HepG2 (cell line): ENCODE measurements around the gene CES2. TPM values are rescaled to one million over a fixed set of nuclear protein-coding genes. Genes with fewer than 3 reads are reported as not detected.

Source experiments
- AGO1 ChIP-seq: fragments of 200-400 bp; formaldehyde crosslinking; IDR thresholded peaks from 2 replicates; pipeline ENCODE4 v1.6.1; 2017; ENCODE audit warnings: mild to moderate bottlenecking, low read depth, low read length, moderate library complexity; ENCODE audit not compliant: poor library complexity, severe bottlenecking
- FIP1L1 ChIP-seq: fragments of 200-400 bp; formaldehyde crosslinking; IDR thresholded peaks from 2 replicates; pipeline ENCODE4 v1.6.1; 2018; ENCODE audit warnings: low read depth, mild to moderate bottlenecking, low read length, moderate library complexity, borderline replicate concordance; ENCODE audit not compliant: insufficient read depth
- SIN3A ChIP-seq: IDR thresholded peaks from 2 replicates; pipeline ENCODE4 v1.6.1; 2011; ENCODE audit warnings: low read depth, mild to moderate bottlenecking, control low read depth, low read length, borderline replicate concordance
- ZFP37 ChIP-seq: sonication (generic); formaldehyde crosslinking; IDR thresholded peaks from 2 replicates; pipeline ENCODE4 v1.4.0; 2020; ENCODE audit warnings: missing genetic modification reagents, borderline replicate concordance
- polyA plus RNA-seq, 8 experiments: library from polyadenylated mRNA; depleted of rRNA in 3 of 8; stranded (reverse) in 7 of 8; unstranded in 1 of 8; fragments of >200 nt; fragmentation: Illumina TruSeq in 4 of 8; extraction: Trizol in 4 of 8; gene quantifications; 2 replicates each; pipeline versions ENCODE4 v1.2.1 to v1.2.3, GENCODE V29; 2011 to 2016; ENCODE audit warnings: low read depth in 4 of 8, missing spikeins in 1 of 8, mixed read lengths in 1 of 8; ENCODE audit not compliant: insufficient read depth in 1 of 8
- total RNA-seq, 5 experiments: library from RNA; depleted of rRNA; stranded (reverse); fragments of >200 nt; fragmentation: Illumina TruSeq; extraction: Trizol; gene quantifications; 2 replicates each; pipeline ENCODE4 v1.2.3, GENCODE V29; 2016; ENCODE audit warnings: low read depth in 1 of 5
- TF ChIP-seq, protein P1 (sequence below): sonication (generic); formaldehyde crosslinking; IDR thresholded peaks from 2 replicates; pipeline ENCODE4 v1.9.0; 2022; ENCODE audit warnings: missing genetic modification reagents, mild to moderate bottlenecking, borderline replicate concordance
- TF ChIP-seq, protein P2 (sequence below): sonication (generic); formaldehyde crosslinking; IDR thresholded peaks from 2 replicates; pipeline ENCODE4 v1.9.0; 2021; ENCODE audit warnings: mild to moderate bottlenecking, missing genetic modification reagents
- TF ChIP-seq, protein P3 (sequence below): sonication (generic); formaldehyde crosslinking; IDR thresholded peaks from 2 replicates; pipeline ENCODE4 v1.4.0; 2020; ENCODE audit warnings: missing genetic modification reagents

The CES2 gene
- total and polyA plus RNA-seq, 2 of the 13 experiments (the other 11 are each of a cell fraction or from before 2014, with no cell fraction given): 50.6 to 63.8 TPM

DNA sequence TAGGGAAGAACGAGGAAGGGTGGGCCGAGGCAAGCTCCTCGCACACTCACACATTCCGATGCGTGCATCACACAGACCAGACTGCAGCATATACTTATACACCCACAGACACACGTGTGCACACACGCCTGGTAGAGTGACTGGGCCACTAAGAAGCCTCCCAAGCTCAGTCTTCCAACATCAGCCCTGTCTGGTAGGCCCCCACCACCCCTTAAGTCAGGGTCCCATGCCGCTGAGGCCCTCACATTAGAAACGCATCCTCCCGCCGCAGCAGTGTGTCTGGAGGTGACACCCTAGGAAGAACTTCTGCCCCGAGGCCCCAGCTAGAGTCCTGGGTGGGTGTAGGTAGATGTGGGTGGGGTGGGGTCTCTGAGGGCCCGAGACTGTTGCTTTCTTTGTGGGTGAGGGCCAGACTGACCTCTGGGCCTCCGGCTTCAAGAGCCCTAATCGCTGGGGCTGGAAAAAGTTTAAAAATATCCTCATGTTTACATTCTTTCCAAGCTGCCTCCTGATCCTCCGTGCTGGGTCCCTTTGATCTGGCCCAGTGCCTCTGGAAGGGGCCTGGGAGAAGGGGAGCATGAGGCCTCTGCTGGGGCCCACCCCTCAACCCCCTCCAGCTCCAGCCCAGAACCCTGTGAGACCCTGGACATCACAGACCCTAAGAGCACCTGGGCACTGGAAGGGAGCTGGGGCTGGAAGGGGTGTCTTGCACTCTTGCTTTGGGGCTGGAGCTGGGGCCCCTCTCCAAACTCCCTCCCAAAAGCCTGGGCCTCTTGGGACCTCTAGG is 30.3 kb upstream of the CES2 start (continued):
- TF ChIP-seq SIN3A: no peak
- TF ChIP-seq AGO1: no peak
- TF ChIP-seq ZFP37 (CRISPR knock-in tag): no peak
- TF ChIP-seq, protein P1, sequence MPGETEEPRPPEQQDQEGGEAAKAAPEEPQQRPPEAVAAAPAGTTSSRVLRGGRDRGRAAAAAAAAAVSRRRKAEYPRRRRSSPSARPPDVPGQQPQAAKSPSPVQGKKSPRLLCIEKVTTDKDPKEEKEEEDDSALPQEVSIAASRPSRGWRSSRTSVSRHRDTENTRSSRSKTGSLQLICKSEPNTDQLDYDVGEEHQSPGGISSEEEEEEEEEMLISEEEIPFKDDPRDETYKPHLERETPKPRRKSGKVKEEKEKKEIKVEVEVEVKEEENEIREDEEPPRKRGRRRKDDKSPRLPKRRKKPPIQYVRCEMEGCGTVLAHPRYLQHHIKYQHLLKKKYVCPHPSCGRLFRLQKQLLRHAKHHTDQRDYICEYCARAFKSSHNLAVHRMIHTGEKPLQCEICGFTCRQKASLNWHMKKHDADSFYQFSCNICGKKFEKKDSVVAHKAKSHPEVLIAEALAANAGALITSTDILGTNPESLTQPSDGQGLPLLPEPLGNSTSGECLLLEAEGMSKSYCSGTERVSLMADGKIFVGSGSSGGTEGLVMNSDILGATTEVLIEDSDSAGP (CRISPR knock-in tag): peak; percentile 43
- no peak for TF ChIP-seq FIP1L1
- TF ChIP-seq, protein P2, sequence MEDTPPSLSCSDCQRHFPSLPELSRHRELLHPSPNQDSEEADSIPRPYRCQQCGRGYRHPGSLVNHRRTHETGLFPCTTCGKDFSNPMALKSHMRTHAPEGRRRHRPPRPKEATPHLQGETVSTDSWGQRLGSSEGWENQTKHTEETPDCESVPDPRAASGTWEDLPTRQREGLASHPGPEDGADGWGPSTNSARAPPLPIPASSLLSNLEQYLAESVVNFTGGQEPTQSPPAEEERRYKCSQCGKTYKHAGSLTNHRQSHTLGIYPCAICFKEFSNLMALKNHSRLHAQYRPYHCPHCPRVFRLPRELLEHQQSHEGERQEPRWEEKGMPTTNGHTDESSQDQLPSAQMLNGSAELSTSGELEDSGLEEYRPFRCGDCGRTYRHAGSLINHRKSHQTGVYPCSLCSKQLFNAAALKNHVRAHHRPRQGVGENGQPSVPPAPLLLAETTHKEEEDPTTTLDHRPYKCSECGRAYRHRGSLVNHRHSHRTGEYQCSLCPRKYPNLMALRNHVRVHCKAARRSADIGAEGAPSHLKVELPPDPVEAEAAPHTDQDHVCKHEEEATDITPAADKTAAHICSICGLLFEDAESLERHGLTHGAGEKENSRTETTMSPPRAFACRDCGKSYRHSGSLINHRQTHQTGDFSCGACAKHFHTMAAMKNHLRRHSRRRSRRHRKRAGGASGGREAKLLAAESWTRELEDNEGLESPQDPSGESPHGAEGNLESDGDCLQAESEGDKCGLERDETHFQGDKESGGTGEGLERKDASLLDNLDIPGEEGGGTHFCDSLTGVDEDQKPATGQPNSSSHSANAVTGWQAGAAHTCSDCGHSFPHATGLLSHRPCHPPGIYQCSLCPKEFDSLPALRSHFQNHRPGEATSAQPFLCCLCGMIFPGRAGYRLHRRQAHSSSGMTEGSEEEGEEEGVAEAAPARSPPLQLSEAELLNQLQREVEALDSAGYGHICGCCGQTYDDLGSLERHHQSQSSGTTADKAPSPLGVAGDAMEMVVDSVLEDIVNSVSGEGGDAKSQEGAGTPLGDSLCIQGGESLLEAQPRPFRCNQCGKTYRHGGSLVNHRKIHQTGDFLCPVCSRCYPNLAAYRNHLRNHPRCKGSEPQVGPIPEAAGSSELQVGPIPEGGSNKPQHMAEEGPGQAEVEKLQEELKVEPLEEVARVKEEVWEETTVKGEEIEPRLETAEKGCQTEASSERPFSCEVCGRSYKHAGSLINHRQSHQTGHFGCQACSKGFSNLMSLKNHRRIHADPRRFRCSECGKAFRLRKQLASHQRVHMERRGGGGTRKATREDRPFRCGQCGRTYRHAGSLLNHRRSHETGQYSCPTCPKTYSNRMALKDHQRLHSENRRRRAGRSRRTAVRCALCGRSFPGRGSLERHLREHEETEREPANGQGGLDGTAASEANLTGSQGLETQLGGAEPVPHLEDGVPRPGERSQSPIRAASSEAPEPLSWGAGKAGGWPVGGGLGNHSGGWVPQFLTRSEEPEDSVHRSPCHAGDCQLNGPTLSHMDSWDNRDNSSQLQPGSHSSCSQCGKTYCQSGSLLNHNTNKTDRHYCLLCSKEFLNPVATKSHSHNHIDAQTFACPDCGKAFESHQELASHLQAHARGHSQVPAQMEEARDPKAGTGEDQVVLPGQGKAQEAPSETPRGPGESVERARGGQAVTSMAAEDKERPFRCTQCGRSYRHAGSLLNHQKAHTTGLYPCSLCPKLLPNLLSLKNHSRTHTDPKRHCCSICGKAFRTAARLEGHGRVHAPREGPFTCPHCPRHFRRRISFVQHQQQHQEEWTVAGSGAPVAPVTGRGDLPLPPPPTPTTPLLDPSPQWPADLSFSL: 0 out of 2 replicates have a peak, but pooled peaks have one; percentile 17
- TF ChIP-seq, protein P3, sequence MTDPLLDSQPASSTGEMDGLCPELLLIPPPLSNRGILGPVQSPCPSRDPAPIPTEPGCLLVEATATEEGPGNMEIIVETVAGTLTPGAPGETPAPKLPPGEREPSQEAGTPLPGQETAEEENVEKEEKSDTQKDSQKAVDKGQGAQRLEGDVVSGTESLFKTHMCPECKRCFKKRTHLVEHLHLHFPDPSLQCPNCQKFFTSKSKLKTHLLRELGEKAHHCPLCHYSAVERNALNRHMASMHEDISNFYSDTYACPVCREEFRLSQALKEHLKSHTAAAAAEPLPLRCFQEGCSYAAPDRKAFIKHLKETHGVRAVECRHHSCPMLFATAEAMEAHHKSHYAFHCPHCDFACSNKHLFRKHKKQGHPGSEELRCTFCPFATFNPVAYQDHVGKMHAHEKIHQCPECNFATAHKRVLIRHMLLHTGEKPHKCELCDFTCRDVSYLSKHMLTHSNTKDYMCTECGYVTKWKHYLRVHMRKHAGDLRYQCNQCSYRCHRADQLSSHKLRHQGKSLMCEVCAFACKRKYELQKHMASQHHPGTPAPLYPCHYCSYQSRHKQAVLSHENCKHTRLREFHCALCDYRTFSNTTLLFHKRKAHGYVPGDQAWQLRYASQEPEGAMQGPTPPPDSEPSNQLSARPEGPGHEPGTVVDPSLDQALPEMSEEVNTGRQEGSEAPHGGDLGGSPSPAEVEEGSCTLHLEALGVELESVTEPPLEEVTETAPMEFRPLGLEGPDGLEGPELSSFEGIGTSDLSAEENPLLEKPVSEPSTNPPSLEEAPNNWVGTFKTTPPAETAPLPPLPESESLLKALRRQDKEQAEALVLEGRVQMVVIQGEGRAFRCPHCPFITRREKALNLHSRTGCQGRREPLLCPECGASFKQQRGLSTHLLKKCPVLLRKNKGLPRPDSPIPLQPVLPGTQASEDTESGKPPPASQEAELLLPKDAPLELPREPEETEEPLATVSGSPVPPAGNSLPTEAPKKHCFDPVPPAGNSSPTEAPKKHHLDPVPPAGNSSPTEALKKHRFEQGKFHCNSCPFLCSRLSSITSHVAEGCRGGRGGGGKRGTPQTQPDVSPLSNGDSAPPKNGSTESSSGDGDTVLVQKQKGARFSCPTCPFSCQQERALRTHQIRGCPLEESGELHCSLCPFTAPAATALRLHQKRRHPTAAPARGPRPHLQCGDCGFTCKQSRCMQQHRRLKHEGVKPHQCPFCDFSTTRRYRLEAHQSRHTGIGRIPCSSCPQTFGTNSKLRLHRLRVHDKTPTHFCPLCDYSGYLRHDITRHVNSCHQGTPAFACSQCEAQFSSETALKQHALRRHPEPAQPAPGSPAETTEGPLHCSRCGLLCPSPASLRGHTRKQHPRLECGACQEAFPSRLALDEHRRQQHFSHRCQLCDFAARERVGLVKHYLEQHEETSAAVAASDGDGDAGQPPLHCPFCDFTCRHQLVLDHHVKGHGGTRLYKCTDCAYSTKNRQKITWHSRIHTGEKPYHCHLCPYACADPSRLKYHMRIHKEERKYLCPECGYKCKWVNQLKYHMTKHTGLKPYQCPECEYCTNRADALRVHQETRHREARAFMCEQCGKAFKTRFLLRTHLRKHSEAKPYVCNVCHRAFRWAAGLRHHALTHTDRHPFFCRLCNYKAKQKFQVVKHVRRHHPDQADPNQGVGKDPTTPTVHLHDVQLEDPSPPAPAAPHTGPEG (CRISPR knock-in tag): 0 out of 2 replicates have a peak, but pooled peaks have one; percentile 7
